ENCODE data around the gene SF1.

The SF1 gene

DNA sequence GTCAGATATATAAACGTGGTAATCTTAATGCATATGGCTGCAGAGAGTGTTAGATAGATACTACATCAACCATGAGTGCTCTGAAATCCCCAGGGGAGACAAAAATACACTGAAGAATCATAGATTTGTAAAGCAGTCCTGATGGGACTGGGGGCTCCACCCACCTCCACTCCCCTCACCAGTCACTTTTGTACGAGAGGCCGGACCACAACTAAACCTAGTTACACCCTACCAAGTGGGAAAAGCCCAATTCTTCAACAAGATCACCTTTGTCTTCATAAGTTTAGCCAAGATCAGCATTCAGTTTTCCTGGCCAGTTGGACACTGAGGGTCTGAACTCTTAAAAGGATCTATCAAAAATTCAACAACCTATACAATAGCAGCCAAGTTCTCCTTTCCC is 1.5 kb downstream of the SF1 start:
- TF ChIP-seq, protein P1, sequence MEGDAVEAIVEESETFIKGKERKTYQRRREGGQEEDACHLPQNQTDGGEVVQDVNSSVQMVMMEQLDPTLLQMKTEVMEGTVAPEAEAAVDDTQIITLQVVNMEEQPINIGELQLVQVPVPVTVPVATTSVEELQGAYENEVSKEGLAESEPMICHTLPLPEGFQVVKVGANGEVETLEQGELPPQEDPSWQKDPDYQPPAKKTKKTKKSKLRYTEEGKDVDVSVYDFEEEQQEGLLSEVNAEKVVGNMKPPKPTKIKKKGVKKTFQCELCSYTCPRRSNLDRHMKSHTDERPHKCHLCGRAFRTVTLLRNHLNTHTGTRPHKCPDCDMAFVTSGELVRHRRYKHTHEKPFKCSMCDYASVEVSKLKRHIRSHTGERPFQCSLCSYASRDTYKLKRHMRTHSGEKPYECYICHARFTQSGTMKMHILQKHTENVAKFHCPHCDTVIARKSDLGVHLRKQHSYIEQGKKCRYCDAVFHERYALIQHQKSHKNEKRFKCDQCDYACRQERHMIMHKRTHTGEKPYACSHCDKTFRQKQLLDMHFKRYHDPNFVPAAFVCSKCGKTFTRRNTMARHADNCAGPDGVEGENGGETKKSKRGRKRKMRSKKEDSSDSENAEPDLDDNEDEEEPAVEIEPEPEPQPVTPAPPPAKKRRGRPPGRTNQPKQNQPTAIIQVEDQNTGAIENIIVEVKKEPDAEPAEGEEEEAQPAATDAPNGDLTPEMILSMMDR (conservative IDR thresholded peaks at IDR 0.05; ENCODE audit: low read depth, low read length) = no peak
- DNase-seq (ENCODE audit: low read depth) = no peak
- peak overlapping the region; percentile 91 for H3K4me3 ChIP-seq (ENCODE audit: low read depth, low read length)

DNA sequence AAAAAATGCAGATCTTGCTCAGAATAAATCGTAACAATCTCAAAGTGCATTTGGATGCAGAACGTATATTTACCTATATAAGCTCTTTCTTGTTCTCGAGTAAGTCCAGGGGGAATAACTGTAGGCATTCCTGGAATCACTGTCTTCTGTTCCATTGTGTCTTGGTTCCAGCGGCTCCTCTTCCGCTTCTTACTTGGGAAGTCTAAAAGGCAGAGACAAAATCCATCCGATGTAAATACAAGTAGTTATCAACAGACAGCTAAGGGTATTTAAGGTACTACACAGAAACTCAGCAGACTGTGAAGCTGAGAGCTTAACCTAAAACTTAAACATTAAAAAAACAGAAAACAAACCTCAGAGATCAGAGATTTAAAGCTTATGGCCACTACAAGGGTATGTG is 1.9 kb downstream of the SF1 start:
- DNase-seq (ENCODE audit: low read depth) = no peak
- H3K4me3 ChIP-seq (ENCODE audit: low read depth, low read length) = peak overlapping the region; percentile 91

DNA sequence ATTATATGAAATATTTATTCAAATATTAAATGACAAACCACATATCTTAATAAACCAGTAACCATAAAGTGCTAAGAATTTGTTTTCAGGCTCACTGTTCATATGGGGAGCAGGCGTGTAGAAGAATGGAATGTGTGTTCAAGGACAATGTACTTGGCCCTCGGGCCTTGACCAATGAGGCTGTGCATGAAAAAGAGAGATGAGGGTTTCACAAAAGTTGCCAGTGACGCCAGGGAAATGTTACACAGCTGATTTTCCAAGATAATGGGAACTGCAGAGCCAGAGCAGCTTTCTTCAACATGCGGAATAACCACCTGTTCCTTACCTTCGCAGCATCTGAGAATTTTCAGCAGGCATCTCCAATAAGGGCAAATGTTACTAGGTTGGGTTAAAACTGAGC is 4.2 kb downstream of the SF1 start:
- no peak overlapping the region for H3K4me3 ChIP-seq (ENCODE audit: low read depth, low read length)
- DNase-seq (ENCODE audit: low read depth) = no peak
- TF ChIP-seq, protein P1 (conservative IDR thresholded peaks at IDR 0.05; ENCODE audit: low read depth, low read length) = no peak

More for the DNA sequence above, 1.9 kb downstream of the SF1 start:
- TF ChIP-seq, protein P1 (conservative IDR thresholded peaks at IDR 0.05; ENCODE audit: low read depth, low read length) = no peak

DNA sequence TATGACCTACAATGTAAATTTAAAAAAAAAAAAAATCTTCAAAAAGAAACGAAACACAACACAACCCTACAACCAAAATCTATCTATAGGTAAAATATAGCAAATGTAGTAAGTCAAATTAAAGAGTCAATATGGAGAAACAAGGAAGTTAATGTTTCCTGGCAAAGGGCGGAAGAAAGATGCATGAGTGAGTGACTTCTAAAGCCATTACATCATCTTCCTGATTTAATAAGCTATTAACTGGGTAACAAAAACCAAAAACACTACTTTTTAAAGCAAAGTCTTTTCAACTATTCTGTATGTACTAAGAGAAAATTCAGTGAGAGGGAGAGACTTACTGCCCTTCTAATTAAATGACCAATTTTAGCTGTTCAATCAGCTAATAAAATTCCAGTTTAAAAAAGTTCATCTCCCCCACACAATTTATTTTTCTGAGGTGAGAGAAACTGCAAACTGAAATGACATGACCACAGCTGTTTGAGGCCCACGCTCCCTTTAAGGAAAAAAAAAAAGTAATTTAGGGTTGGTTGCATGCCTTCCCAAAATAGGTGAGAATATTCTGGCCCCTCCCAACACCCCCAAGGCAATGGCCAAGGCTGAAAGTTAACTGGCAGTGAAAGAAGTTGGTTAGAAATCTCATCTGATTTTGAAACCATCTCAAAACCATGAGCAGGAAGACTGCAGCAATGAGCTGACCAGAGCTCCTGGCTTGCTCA is 5.9 kb downstream of the SF1 start:
- TF ChIP-seq, protein P1 (conservative IDR thresholded peaks at IDR 0.05; ENCODE audit: low read depth, low read length) = no peak
- no peak overlapping the region for H3K4me3 ChIP-seq (ENCODE audit: low read depth, low read length)
- no peak for DNase-seq (ENCODE audit: low read depth)

DNA sequence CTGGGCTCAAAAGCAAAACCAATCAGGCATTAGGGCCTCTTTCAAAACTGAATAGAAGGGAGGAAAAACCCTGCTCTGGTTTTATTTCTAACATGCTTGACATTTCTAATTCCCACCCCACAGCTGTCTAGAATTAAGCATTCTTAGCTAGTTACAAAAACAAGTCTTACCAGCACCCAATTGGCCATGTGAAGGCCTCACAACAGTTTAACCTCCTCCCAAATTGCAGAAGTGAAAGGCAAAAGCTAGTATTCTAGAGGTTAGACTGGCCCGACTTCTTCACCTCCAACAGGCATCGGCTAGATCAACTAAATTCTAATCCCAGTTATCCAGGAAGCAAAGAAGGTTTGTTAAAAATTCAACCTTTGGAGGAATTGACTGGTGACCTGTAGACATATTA is 6.5 kb downstream of the SF1 start:
- no peak overlapping the region for H3K4me3 ChIP-seq (ENCODE audit: low read depth, low read length)
- no peak for DNase-seq (ENCODE audit: low read depth)
- TF ChIP-seq, protein P1 (conservative IDR thresholded peaks at IDR 0.05; ENCODE audit: low read depth, low read length) = no peak

DNA sequence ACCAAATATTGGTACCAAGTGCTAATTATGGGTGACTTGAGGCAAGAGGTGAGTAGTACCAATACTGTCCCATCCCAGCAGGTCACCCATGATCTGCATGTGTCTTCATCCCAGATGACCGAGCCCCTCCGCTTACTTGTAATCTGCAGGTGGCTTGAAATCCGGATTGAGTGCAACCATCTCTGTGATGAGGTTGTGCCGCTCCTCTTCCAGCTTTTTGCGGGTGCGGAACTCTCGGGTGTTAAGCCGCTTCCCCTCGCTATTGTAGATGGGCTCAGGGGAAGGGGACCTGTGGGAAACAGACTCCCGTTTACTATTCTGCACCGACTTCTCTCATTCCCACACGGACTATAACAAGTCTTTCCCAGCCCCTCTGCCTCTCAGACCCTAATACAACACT is 8.2 kb downstream of the SF1 start:
- TF ChIP-seq, protein P1 (conservative IDR thresholded peaks at IDR 0.05; ENCODE audit: low read depth, low read length) = no peak
- no peak for DNase-seq (ENCODE audit: low read depth)
- no peak overlapping the region for H3K4me3 ChIP-seq (ENCODE audit: low read depth, low read length)

DNA sequence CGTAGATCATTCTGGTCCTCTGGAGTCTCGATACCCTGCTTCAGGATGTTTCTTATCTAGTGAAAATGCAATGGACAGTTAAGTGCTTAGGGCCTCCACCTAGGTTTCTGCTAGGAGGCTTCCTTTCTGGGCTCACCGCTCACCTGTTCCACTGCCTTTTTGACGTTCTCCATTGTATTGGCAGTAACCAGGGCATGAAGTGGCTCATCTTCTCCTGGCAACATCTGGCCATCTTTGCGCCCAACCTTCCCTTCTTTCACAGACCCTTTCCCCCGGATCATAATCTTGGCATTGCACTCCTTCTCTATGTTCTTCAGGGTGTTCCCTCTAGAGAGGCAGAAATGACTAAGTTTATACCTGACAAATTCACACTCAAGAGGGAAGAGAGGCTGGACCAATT is 9.1 kb downstream of the SF1 start:
- TF ChIP-seq, protein P1 (conservative IDR thresholded peaks at IDR 0.05; ENCODE audit: low read depth, low read length) = no peak
- no peak overlapping the region for H3K4me3 ChIP-seq (ENCODE audit: low read depth, low read length)
- no peak for DNase-seq (ENCODE audit: low read depth)
